Measurements from ENCODE around the gene OR52I1. TPM values are rescaled to one million over a fixed set of nuclear protein-coding genes. Genes with fewer than 3 reads are reported as not detected.

OR52I1 gene
- total and polyA plus RNA-seq, 12 donors = not detected

- Histone ChIP-seq H3K27ac (no peak overlapping the region), H3K27me3 (no peaks in the 10 kb centered on the region), H3K4me1 (replicated peaks in 1 of 2) (no peaks in the 10 kb centered on the region), H3K4me3 (no peak overlapping the region), H3K36me3 (replicated peaks in 1 of 2) (no peaks in the 10 kb centered on the region), H3K9me3 (replicated peaks in 1 of 3) (no peaks in the 10 kb centered on the region)
- intact Hi-C loops (cut with DNase I) = no loop called here
- DNase-seq = no peak
- TF ChIP-seq POLR2A (IDR thresholded peaks at IDR 0.05) (no peak), CTCF (IDR thresholded peaks at IDR 0.05) (no peak)
- WGBS, 4 donors = 77 to 82% (median 79%) methylated on average over 8 of the region's 8 CpGs
Measured at GRCh38 chr11:4551346-4551979, 42.4 kb upstream of the OR52I1 start.

- no peaks in the 10 kb centered on the region for H3K27me3 ChIP-seq
- TF ChIP-seq CTCF (IDR thresholded peaks at IDR 0.05) (no peak), POLR2A (IDR thresholded peaks at IDR 0.05) (no peak)
- no peak overlapping the region for H3K27ac ChIP-seq
- intact Hi-C loops (cut with DNase I) = no loop called here
- no peaks in the 10 kb centered on the region for H3K4me1 ChIP-seq (replicated peaks in 1 of 2)
- no peaks in the 10 kb centered on the region for H3K36me3 ChIP-seq (replicated peaks in 1 of 2)
- WGBS, 4 donors = 62 to 76% (median 66%) methylated on average over 6 to 8 of the region's 8 CpGs
- H3K4me3 ChIP-seq = no peak overlapping the region
- H3K9me3 ChIP-seq (replicated peaks in 1 of 3) = no peaks in the 10 kb centered on the region
- DNase-seq = no peak
Measured at GRCh38 chr11:4559527-4560440, 34.1 kb upstream of the OR52I1 start.

GRCh38 chr11:4560467-4560866 is 33.4 kb upstream of the OR52I1 start:
- TF ChIP-seq POLR2A (IDR thresholded peaks at IDR 0.05) (no peak), CTCF (IDR thresholded peaks at IDR 0.05) (no peak)
- no peak for DNase-seq
- intact Hi-C loops (cut with DNase I) = no loop called here
- WGBS, 4 donors = 95 to 98% (median 96%) methylated on average over 1 of the region's 1 CpG
- Histone ChIP-seq H3K36me3 (replicated peaks in 1 of 2) (no peaks in the 10 kb centered on the region), H3K9me3 (replicated peaks in 1 of 3) (no peaks in the 10 kb centered on the region), H3K4me3 (no peak overlapping the region), H3K27ac (no peak overlapping the region), H3K4me1 (replicated peaks in 1 of 2) (no peaks in the 10 kb centered on the region), H3K27me3 (no peaks in the 10 kb centered on the region)

GRCh38 chr11:4565371-4565770 is 28.5 kb upstream of the OR52I1 start:
- DNase-seq = no peak
- intact Hi-C loops (cut with DNase I) = no loop called here
- Histone ChIP-seq H3K4me1 (replicated peaks in 1 of 2) (no peaks in the 10 kb centered on the region), H3K27me3 (no peaks in the 10 kb centered on the region), H3K36me3 (replicated peaks in 1 of 2) (no peaks in the 10 kb centered on the region), H3K9me3 (replicated peaks in 1 of 3) (no peaks in the 10 kb centered on the region), H3K27ac (peak overlapping the region in 1 of 5 donors; percentile 38), H3K4me3 (no peak overlapping the region)
- TF ChIP-seq CTCF (IDR thresholded peaks at IDR 0.05) (no peak), POLR2A (IDR thresholded peaks at IDR 0.05) (no peak)
- 84 to 97% (median 91%) methylated on average over 3 of the region's 3 CpGs for WGBS, 4 donors

Data from adrenal gland (tissue), 12 donors.